HG03575 (cell line): ENCODE results near the gene TFF2.

Source experiments
- ATAC-seq: cut with Tn5 transposase; IDR thresholded peaks from one replicate; pipeline ENCODE4 v1.9.1; 2021; ENCODE audit not compliant: unreplicated experiment, insufficient number of reproducible peaks, low FRiP score; ENCODE audit errors: extremely low read depth

The TFF2 gene

GRCh38 chr21:42370894-42371654 is 20.3 kb upstream of the TFF2 start:
- no peak for ATAC-seq

- no peak for ATAC-seq
Measured at GRCh38 chr21:42369821-42370220, 19.0 kb upstream of the TFF2 start.

DNA sequence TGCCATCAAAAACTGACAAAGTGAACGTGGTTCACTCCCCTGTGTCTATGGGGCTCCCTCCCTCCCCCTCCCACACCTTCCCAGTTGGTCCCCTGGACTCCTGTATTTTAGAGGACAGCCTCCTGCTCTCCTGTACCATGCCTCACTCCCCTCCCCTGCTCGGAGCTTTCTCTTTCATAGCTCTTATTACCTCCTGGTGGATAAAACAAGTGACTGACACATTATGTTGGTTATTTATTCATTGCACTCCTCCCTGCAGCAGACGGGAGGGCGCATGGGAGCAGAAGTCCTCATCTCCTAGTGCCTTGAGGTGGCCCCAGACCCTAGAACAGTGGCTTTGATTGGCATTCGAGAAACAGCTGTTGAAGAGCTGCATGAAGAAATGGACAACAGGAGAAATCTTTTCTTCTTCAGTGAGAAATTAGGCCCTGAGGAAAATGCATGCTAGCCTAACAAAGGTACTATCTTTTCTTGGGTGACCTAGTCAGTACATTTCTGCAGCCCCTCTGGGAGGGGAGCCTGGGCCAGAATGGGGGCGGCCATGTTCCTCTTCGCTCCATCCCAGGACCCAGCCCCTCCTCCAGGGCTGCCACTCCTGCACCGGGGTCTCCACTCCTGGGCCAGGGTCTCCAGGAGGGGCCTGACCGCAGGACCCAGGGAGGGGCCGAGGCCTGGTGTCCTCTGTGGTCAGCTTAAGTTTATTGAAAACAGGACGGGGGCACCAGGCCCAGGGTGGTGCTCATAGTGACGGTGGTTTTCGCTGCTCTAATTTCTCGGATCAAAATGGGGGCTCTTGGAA is 16.8 kb upstream of the TFF2 start:
- ATAC-seq: no peak

DNA sequence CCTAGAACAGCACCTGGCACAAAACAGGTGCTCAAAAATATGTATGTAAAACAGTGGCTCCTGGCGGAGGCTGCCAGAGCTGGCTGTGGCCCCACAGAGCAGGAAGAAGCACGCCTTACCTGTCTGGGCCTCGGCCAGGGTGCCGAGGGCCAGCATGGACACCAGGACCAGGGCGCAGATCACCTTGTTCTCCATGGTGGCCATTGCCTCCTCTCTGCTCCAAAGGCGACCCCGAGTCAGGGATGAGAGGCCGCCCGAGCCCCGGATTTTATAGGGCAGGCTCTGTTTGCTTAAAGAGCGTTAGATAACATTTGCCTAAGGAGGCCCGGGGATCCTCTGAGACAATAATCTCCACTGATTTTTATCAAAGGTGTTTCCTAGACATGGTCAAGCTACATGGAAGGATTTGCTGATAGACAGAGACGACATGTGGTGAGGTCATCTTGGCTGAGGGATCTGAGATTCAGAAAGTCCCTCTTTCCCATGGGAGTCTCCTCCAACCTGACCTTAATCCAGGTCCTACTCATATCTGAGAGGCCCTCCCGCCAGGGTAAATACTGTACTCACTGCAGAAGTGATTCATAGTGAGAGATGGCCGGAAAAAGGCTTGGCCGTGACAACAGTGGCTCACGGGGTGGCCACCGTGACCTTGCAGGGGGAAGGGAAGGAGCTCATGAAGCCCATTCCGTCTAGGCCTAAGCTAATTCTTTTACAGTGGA is 15.7 kb upstream of the TFF2 start, which contains the start of gene TFF1:
TFF1 (minus strand) TSS at position 244 of the 719 bp plus-strand sequence; CDS start at position 204, 40 bp downstream.
- no peak for ATAC-seq

DNA sequence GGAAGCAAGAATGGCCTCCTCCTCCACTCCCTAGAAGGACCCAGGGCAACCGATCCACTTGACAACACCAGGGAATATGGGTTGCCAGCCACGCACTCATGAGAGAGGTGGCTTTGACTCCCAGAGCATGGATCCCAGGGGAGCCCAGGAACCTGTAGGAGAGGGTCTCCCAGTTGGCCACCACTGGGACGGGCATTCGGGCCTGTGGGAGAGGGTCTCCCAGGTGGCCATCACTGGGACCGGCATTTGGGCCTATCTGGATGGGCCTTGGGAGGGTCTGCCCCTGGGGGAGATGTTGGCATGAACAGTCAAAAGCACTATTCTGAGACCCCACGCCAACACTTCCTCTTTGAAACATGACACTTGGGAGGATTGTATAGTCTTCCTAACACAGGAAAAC is 15.0 kb upstream of the TFF2 start:
- ATAC-seq: no peak

DNA sequence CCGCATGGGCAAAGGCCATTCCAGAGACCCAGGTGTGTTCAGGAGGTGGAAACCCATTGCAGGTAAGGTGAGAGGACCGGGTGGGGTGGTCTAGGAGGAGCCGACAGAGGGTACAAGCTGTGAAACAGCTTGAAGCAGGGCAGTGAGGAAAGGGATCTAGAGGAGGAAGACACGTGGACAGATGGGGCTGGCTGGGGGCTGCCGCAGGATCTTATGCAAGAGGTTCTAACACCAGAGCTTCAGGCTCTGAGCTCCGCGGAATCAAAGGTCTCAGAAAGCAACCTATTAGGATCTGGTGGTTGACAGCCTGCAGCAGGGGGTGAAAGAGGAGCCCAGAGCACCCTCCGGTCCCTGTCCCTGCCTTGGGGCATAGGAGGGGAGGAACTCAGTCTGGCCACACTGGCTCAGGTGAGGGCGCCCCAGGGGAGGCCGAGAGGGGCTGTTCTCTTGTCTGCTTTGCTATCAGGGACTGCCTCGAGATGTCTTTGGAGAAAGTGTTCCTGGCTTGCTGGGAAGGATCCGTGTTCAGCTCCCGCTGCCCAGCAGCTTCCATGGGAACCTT is 13.6 kb upstream of the TFF2 start:
- ATAC-seq: no peak

DNA sequence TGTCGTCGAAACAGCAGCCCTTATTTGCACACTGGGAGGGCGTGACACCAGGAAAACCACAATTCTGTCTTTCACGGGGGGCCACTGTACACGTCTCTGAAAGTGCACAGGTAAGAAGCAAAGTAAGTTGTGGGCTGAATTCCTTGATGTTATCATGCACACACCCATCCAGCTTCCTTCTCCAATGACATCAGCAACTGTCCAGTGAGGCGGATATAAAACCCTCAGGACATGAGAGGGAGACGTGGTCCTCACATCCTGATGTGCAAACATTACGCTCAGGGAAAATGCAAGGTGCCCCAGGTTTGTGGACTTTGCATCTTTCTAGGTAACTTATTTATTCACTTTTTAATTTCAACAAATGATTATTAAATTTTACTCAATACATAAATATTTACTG is 12.5 kb upstream of the TFF2 start:
- ATAC-seq: no peak

- ATAC-seq: no peak
Measured at GRCh38 chr21:42362700-42363099, 11.9 kb upstream of the TFF2 start.

- no peak for ATAC-seq
Measured at GRCh38 chr21:42362198-42362597, 11.4 kb upstream of the TFF2 start.

- no peak for ATAC-seq
Measured at GRCh38 chr21:42361286-42361685, 10.5 kb upstream of the TFF2 start.

- no peak for ATAC-seq
Measured at GRCh38 chr21:42360317-42360716, 9.5 kb upstream of the TFF2 start.

- no peak for ATAC-seq
Measured at GRCh38 chr21:42358937-42359336, 8.1 kb upstream of the TFF2 start.

DNA sequence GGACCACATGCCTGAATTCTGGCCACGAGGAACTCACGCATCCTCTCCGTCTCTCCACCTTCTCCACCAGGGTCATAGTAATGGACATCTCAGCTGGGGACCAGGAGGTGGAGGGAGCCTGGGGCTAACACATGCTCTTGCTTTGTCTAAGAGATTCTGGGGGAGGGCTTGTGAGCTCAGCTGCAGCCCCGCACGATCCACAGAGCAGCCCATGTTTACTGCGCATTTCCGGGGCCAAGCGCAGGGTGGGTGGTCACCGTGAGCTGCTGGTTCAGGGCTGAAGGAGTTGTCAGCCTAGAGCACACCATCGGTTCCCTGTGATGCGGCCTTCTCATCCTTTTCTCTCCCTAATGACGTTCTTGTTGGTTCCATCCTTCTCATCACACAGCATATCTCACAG is 7.5 kb upstream of the TFF2 start:
- no peak for ATAC-seq

DNA sequence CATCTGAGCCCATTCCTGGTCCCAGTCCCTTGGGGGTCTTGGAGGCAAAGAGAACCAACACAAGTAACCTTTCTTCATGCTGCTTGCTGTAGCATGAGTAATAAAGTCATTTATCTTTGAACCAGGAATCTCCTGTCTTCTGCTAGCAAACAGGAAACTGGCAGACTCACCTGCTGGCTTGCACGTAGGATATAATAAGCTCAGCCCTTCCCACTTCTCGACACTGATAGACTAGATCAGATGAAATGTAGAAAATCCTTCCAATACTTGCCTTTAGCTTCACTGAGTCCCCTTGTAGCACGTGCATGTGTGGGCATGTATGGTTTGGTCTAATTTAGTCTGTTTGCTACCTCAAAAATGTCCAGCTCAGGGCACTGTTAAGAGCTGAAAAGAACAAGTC is 6.5 kb upstream of the TFF2 start:
- no peak for ATAC-seq

GRCh38 chr21:42356650-42357049 is 5.9 kb upstream of the TFF2 start:
- ATAC-seq: no peak

- no peak for ATAC-seq
Measured at GRCh38 chr21:42356046-42356445, 5.3 kb upstream of the TFF2 start.

- no peak for ATAC-seq
Measured at GRCh38 chr21:42353623-42354022, 2.8 kb upstream of the TFF2 start.

DNA sequence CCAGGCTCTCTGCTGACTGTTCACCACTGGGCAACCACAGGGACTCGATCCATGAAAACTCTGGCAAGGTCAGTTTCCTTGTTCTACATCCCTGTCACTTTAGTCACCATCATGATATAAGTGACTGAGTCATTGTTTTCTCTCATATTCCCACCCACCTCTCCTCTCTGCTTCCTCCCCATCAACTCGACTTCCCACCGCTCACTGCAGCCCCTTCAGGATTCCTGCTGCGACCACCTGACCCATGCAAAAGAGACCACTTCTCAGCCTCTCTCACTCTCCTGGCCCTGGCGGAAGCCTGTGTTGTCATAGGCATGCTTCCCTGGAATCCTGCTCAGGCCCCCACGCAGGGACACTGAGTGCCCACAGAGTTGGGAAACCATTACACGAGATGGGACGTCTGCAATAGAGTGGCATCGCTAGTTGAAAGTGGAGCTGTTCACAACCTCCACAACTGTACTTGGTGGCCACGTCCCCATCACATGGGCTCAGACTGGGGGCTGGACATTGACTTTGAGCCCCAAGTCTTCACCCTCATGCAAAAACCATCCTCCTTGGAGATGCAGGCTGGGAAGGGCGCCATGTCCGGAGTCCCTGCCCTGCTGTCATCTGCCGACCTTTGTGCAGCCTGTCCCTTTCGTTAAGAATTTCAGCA is 1.8 kb upstream of the TFF2 start:
- no peak for ATAC-seq
